HG02973 (cell line): ENCODE results near the gene SERPINA1.
"Not testable (repeated sequence)": the region's sequence is repeated elsewhere in the genome, so short reads cannot be mapped to it uniquely, and the experiment has no call there.

ENCODE experiments used
- ATAC-seq: cut with Tn5 transposase; IDR thresholded peaks from one replicate; pipeline ENCODE4 v1.9.1; 2021; ENCODE audit warnings: moderate library complexity; ENCODE audit not compliant: unreplicated experiment

Gene SERPINA1

GRCh38 chr14:94388384-94389103, at the start of gene SERPINA1:
TSS of gene SERPINA1 (minus strand) at chr14:94388602. CDS start at chr14:94383237, 5,365 bp downstream.
- no peak for ATAC-seq

- no peak for ATAC-seq
Observed at GRCh38 chr14:94428610-94429009, 40.2 kb upstream of the SERPINA1 start.

GRCh38 chr14:94427016-94427613, 38.7 kb upstream of the SERPINA1 start:
- ATAC-seq: no peak

GRCh38 chr14:94426526-94426925, 38.1 kb upstream of the SERPINA1 start:
- ATAC-seq: no peak

GRCh38 chr14:94424371-94424770, 36.0 kb upstream of the SERPINA1 start:
- ATAC-seq: no peak

- no peak for ATAC-seq
Observed at GRCh38 chr14:94423453-94424056, 35.2 kb upstream of the SERPINA1 start.

GRCh38 chr14:94421316-94421715, 32.9 kb upstream of the SERPINA1 start:
- ATAC-seq: no peak

- ATAC-seq: not testable (repeated sequence)
Observed at GRCh38 chr14:94417497-94418205, 29.2 kb upstream of the SERPINA1 start.

GRCh38 chr14:94412671-94413638, 24.6 kb upstream of the SERPINA1 start:
- no peak for ATAC-seq

GRCh38 chr14:94411638-94412037, 23.2 kb upstream of the SERPINA1 start:
- ATAC-seq: no peak

- ATAC-seq: not testable (repeated sequence)
Observed at GRCh38 chr14:94409430-94409829, 21.0 kb upstream of the SERPINA1 start.

GRCh38 chr14:94408546-94409095, 20.2 kb upstream of the SERPINA1 start:
- no peak for ATAC-seq

- ATAC-seq: no peak
Observed at GRCh38 chr14:94407906-94408305, 19.5 kb upstream of the SERPINA1 start.

- no peak for ATAC-seq
Observed at GRCh38 chr14:94406910-94407309, 18.5 kb upstream of the SERPINA1 start.

GRCh38 chr14:94405486-94405885, 17.1 kb upstream of the SERPINA1 start:
- no peak for ATAC-seq

- ATAC-seq: no peak
Observed at GRCh38 chr14:94404561-94404960, 16.2 kb upstream of the SERPINA1 start.

GRCh38 chr14:94403312-94403932, 15.0 kb upstream of the SERPINA1 start:
- no peak for ATAC-seq

- no peak for ATAC-seq
Observed at GRCh38 chr14:94401083-94401482, 12.7 kb upstream of the SERPINA1 start.

- ATAC-seq: no peak
Observed at GRCh38 chr14:94400422-94400841, 12.0 kb upstream of the SERPINA1 start.

- no peak for ATAC-seq
Observed at GRCh38 chr14:94398536-94398935, 10.1 kb upstream of the SERPINA1 start.
